Left cardiac atrium (tissue), 4 donors: ENCODE results near the gene MPZL2. TPM values are rescaled to one million over a fixed set of nuclear protein-coding genes. Genes with fewer than 3 reads are reported as not detected.

ENCODE experiments used
- ATAC-seq, 2 donors: fragments of 200-7000 bp; cut with Tn5 transposase; one replicate each; pipeline ENCODE4 v1.9.1; 2020; ENCODE audit warnings: mild to moderate bottlenecking in 2 of 2, moderate library complexity in 2 of 2
- DNase-seq: peaks from one replicate; pipeline ENCODE4 v3.0.0-alpha.2; 2020
- intact Hi-C, 2 donors: fragments of 100-400 bp; cut with DNase I; formaldehyde crosslinking; loops; one replicate each; pipeline versions ENCODE4 v1.14.1 to v1.15.1; 2022 to 2023
- total RNA-seq, 2 donors: library from RNA; stranded (reverse); fragmentation: NEBNext Ultra II Directional; extraction: Animal tissue kit (Norgen Biotek cat#: 25700); gene quantifications; one replicate each; pipeline ENCODE4 v1.2.1, GENCODE V29; 2021
- donor health status: DM: no; HTN: yes; CAD: no.
- donor health status: DM: no; HTN: yes; CAD: no; lungs with severe emphysema.
- donor health status: DM: yes; HTN: yes; CAD: no.
- donor health status: Dilated cardiomyopathy.

MPZL2 gene
- total RNA-seq, 2 donors from 2014 or later: 11.6 to 47.8 TPM

GRCh38 chr11:118289401-118289800, 25.3 kb upstream of the MPZL2 start:
- ATAC-seq (no peak), DNase-seq (no peak)
- intact Hi-C loops: no loop called here

DNA sequence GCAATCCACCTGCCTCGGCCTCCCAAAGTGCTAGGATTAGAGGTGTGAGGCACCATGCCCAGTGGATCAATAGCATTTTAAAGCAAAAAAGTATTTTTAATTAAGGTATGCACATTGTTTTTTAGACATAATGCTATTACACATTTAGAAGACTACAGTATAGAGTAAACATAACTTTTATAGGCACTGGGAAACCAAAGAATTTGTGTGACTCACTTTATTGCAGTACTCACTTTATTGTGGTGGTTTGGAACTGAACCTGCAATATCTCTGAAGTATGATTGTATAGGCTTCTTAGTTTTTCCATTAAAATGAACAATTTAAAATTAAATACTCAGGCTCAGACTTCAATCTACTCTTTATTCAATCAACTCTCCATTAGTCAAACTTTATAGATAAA, 22.9 kb upstream of the MPZL2 start:
- no peak for DNase-seq
- intact Hi-C loops: no loop called here
- no peak for ATAC-seq

- intact Hi-C loops: no loop called here
- ATAC-seq: no peak
- DNase-seq: no peak
These were observed 22.4 kb upstream of the MPZL2 start for GRCh38 chr11:118286545-118286944.

- DNase-seq (no peak), ATAC-seq (no peak)
- intact Hi-C loops: no loop called here
These were observed 19.8 kb upstream of the MPZL2 start for GRCh38 chr11:118283756-118284350.

GRCh38 chr11:118283037-118283636, 19.0 kb upstream of the MPZL2 start:
- ATAC-seq (no peak), DNase-seq (no peak)
- intact Hi-C loops: no loop called here

DNA sequence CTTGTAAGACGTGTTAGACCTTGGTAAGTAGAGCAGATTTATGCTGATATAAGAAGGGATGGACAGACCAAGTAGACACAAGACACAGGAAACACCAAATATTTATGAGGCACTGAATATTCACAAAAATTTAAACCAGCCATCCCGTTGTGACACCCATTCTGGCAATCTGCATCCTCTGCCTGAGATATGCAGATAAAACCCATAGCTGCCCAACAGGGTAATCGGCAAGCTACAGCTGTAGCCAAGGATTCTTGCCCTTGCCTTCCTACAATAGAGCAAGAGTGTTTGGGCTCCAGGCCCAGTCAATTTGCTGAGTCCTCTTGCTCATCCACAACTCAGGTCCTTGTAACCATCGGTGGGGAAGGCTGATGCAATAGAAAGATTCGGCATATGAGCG, 18.5 kb upstream of the MPZL2 start:
- DNase-seq (no peak), ATAC-seq (no peak)
- intact Hi-C loops: no loop called here

DNA sequence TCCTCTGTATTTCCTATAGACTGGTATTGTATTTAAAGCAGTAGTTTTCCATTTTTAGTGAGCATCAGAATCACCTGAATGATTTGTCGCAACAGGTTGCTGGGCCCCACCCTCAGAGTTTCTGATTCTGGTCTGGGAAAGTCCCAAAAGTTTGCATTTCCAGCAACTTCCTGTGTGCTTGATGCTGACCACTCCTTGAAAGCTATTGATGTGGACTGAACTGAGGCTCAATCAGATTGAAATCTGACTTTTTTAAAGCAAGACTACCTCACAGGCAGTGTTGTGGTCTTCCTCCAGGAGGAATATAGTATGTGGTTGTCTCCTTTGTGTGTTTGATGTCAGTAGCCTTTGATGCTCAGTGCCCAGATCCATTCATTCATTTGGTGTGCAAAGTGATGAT, 17.2 kb upstream of the MPZL2 start:
- DNase-seq (no peak), ATAC-seq (no peak)
- intact Hi-C loops: no loop called here

GRCh38 chr11:118277312-118277711, 13.2 kb upstream of the MPZL2 start:
- DNase-seq: no peak
- intact Hi-C loops: loop anchor here in 1 of 2 donors (10.0 kb wide), 1 partner anchor 73 kb away; no protein-coding TSS in a partner anchor
- ATAC-seq: no peak

GRCh38 chr11:118276422-118276821, 12.3 kb upstream of the MPZL2 start:
- ATAC-seq (no peak), DNase-seq (no peak)
- intact Hi-C loops: loop anchor here in 1 of 2 donors (10.0 kb wide), 1 partner anchor 72 kb away; no protein-coding TSS in a partner anchor

DNA sequence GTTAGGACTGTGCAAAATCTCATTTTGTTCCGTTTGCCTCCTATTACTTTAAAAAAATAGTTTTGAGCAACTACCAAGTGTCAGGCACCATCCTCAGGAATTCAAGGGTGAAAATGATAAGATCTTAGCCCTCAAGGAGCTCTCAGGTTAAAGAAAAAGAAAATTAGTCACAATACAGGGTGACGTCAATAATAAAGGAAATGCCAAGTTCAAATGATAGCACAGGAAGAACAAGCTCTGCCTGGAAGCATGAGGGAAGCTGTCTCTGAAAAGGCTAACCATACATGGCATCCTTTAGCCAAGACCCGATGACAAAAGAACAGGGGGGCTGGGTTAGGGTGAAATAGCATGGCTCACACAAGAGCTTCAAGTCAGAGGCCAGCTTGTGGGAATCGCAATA, 11.1 kb upstream of the MPZL2 start:
- intact Hi-C loops: loop anchor here in 1 of 2 donors (10.0 kb wide), 1 partner anchor 70 kb away; no protein-coding TSS in a partner anchor
- no peak for DNase-seq
- ATAC-seq: peak; percentile 34 to 38

GRCh38 chr11:118274186-118274585, 10.1 kb upstream of the MPZL2 start:
- intact Hi-C loops: loop anchor here in 1 of 2 donors (10.0 kb wide), 1 partner anchor 69 kb away; no protein-coding TSS in a partner anchor
- ATAC-seq (no peak), DNase-seq (no peak)

DNA sequence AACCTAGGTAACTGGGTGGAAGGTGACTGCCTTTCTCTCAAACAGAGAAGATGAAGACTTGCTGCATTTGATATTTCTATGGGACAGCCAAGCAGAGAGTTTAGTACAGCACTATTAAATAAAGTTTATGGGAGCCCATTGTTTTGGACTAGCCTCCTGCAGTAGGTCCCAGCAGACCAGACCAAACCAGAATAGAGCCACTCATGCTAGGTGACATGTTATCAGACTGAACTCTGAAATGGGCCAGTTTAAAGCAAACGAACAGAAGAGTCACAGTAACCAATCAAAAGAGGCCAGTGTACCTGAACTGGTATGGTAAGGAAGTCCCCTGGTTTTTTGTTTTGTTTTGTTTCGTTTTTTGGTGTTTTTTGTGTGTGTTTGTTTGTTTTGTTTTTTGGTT, 7.9 kb upstream of the MPZL2 start:
- ATAC-seq (no peak), DNase-seq (no peak)
- intact Hi-C loops: loop anchor here in 1 of 2 donors (10.0 kb wide), 1 partner anchor 67 kb away; no protein-coding TSS in a partner anchor

DNA sequence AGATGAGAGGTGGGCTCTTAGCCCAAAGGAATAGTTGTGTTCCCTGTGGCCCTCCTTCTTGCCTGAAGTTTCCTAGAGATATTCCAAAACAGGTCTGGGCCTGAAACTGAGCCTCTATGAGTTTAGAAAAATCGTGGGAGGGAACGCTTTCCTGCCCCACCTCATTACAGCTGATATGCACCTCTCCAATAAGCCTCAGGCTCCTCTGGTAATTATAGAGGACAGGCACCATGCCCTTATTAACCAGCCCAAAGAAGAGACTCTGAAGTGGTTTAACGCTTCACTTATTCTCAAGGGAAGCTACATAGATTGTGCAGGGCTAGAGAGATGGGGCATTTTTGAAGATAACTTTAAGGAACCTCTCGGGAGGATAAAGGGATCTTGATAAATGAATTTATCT, 3.4 kb upstream of the MPZL2 start:
- no peak for ATAC-seq
- DNase-seq: no peak
- intact Hi-C loops: no loop called here

- DNase-seq: peak; percentile 72
- ATAC-seq: peak in 1 of 2 donors; percentile 46
- intact Hi-C loops: no loop called here
These were observed 1.9 kb upstream of the MPZL2 start for GRCh38 chr11:118265954-118266353.

- ATAC-seq: no peak
- intact Hi-C loops: no loop called here
- no peak for DNase-seq
These were observed 720 bp upstream of the MPZL2 start for GRCh38 chr11:118264569-118265465.

DNA sequence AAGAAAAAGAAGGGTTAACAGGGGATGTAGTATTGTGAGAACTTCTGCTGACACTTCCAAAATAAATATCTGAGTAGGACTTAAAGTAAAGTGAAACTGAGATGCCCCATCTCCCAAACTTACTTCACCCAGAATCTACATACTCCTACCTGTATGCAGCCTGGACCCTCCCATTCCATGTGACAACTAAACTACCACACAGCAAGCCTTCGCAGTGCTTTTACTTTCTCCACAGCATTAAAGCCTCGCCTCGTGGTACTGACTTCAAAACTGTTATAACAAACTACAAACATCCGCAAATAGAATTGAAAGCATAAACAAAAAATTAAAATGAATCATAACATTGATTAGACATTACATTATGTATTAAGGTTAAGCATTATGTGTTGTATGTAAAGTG, 985 bp downstream of the MPZL2 start:
- intact Hi-C loops: no loop called here
- ATAC-seq (no peak), DNase-seq (no peak)

GRCh38 chr11:118260353-118260752, 3.7 kb downstream of the MPZL2 start:
- DNase-seq (no peak), ATAC-seq (no peak)
- intact Hi-C loops: no loop called here

- ATAC-seq (no peak), DNase-seq (no peak)
- intact Hi-C loops: loop anchor here in 1 of 2 donors (10.0 kb wide), 1 partner anchor 54 kb away; no protein-coding TSS in a partner anchor
These were observed 5.0 kb downstream of the MPZL2 start for GRCh38 chr11:118259138-118259537.

DNA sequence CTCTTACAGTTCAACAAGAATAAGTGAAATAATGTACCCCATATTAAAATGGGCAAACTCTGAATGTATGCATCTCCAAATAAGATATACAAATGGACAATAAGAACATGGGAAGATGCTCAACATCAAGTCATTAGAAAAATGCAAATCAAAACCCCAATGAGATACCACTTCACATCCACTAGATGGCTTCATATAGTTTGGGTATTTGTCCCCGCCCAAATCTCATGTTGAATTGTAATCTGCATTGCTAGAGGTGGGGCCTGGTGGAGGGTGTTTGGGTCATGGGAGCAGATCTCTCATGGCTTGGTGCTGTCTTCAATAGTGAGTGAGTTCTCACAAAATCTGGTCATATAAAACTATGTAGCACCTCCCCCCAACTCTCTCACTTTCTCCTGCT, 5.7 kb downstream of the MPZL2 start:
- ATAC-seq: no peak
- no peak for DNase-seq
- intact Hi-C loops: loop anchor here in 1 of 2 donors (10.0 kb wide), 1 partner anchor 54 kb away; no protein-coding TSS in a partner anchor

- intact Hi-C loops: loop anchor here in 1 of 2 donors (10.0 kb wide), 1 partner anchor 48 kb away; no protein-coding TSS in a partner anchor
- no peak for ATAC-seq
- DNase-seq: no peak
These were observed 11.4 kb downstream of the MPZL2 start for GRCh38 chr11:118252688-118253087.
